ENCODE results near the gene VSTM4. TPM values are rescaled to one million over a fixed set of nuclear protein-coding genes. Genes with fewer than 3 reads are reported as not detected.

VSTM4 gene
- total and polyA plus RNA-seq, 3 donors from 2014 or later, result 25.6 to 35.8 (median 26.0) TPM

DNA sequence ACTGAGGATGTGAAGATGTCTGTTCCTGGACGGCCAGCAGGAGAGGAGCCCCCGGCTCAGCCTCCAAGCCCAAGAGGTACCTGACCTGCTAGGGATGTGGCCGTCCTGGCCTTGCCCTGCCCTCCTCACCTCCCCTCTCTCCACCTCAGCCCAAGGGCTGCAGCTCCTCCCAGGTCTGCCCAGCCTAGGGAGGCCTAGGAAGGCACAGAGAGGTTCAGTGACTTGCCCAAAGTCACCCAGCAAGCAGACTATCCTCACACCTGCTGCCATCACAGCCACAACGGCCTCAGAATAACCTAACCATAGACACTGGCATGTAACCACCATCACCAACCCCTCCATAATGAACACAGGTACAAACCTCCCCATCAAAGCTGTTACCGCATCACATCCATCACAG lies 137.0 kb downstream of the VSTM4 start:
- H3K4me1 ChIP-seq, result peaks cover 5% of the 10 kb centered on the region
- 82 to 94% methylated on average over 5 of the region's 5 CpGs for WGBS, 2 donors
- H3K36me3 ChIP-seq (ENCODE audit: low read depth, missing control alignments), result no peaks in the 10 kb centered on the region
- H3K9me3 ChIP-seq, result no peaks in the 10 kb centered on the region
- no peak overlapping the region for H3K4me3 ChIP-seq
- TF ChIP-seq, protein P1, sequence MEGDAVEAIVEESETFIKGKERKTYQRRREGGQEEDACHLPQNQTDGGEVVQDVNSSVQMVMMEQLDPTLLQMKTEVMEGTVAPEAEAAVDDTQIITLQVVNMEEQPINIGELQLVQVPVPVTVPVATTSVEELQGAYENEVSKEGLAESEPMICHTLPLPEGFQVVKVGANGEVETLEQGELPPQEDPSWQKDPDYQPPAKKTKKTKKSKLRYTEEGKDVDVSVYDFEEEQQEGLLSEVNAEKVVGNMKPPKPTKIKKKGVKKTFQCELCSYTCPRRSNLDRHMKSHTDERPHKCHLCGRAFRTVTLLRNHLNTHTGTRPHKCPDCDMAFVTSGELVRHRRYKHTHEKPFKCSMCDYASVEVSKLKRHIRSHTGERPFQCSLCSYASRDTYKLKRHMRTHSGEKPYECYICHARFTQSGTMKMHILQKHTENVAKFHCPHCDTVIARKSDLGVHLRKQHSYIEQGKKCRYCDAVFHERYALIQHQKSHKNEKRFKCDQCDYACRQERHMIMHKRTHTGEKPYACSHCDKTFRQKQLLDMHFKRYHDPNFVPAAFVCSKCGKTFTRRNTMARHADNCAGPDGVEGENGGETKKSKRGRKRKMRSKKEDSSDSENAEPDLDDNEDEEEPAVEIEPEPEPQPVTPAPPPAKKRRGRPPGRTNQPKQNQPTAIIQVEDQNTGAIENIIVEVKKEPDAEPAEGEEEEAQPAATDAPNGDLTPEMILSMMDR (IDR thresholded peaks at IDR 0.05), result no peak
- TF ChIP-seq POLR2A (IDR thresholded peaks at IDR 0.05), result no peak
- no peaks in the 10 kb centered on the region for H3K27me3 ChIP-seq
- intact Hi-C loops (cut with DNase I; ENCODE audit: low total_unique reads), result no loop called here
- DNase-seq, result no peak
- H3K27ac ChIP-seq, result no peak overlapping the region

DNA sequence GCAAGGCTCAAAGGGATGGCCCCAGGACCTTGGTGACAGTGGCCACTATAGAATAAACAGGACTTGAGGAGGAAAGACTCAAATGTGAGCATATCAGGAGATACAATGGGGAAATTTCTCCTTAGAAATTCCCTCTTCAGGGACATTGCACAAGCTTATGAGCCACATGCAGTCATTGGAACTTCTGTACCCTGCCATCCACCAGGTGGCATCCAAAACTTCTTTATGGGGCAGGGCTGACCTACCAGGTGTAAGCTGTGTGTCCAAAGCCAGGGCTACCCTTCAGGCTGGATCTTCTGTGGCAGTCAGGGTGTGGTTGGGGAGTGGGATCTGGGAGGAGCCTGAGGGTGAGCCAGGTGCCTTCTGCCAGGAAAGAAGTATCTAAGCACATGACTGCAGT lies 139.1 kb downstream of the VSTM4 start:
- intact Hi-C loops (cut with DNase I; ENCODE audit: low total_unique reads), result no loop called here

DNA sequence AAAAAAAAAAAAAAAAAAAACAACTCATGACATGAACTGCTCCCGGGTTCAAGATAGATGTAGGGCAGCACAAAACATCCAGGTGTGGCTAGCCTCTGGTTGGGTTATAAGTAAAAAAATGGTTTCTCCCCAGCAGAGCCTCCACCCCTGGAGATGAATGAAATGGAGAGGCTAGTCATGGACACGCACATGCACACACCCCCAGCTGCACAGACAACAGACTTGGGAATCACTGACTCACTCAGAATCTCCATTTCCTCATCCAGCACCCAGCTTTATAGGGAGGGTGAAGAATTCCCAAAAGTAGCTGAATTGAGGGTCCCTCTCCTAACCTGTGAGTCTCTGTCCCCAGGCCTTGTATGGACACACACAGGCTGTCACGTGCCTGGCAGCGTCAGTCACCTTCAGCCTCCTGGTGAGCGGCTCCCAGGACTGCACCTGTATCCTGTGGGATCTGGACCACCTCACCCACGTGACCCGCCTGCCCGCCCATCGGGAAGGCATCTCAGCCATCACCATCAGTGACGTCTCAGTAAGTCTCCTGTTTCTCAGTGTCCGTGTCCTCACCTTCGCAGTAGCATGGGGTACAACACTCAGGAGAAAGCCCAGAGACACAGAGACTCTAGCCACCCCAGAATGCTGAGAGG lies 140.7 kb downstream of the VSTM4 start:
- H3K27me3 ChIP-seq, result no peaks in the 10 kb centered on the region
- DNase-seq, result no peak
- no peak for TF ChIP-seq POLR2A (IDR thresholded peaks at IDR 0.05)
- TF ChIP-seq, protein P1 (IDR thresholded peaks at IDR 0.05), result no peak
- no peak overlapping the region for H3K27ac ChIP-seq
- H3K4me1 ChIP-seq, result no peaks in the 10 kb centered on the region
- intact Hi-C loops (cut with DNase I; ENCODE audit: low total_unique reads), result no loop called here
- no peaks in the 10 kb centered on the region for H3K9me3 ChIP-seq
- H3K4me3 ChIP-seq, result no peak overlapping the region
- 90 to 95% methylated on average over 10 to 12 of the region's 12 CpGs for WGBS, 2 donors
- no peaks in the 10 kb centered on the region for H3K36me3 ChIP-seq (ENCODE audit: low read depth, missing control alignments)

More for the DNA sequence above, 139.1 kb downstream of the VSTM4 start:
- no peaks in the 10 kb centered on the region for H3K27me3 ChIP-seq
- no peaks in the 10 kb centered on the region for H3K9me3 ChIP-seq
- TF ChIP-seq, protein P1 (IDR thresholded peaks at IDR 0.05), result peak in 2 of 3 experiments; percentile 20 to 48
- TF ChIP-seq POLR2A (IDR thresholded peaks at IDR 0.05), result no peak
- H3K4me3 ChIP-seq, result no peak overlapping the region
- peak; percentile 64 for DNase-seq
- H3K4me1 ChIP-seq, result peaks cover under 1% of the 10 kb centered on the region
- H3K36me3 ChIP-seq (ENCODE audit: low read depth, missing control alignments), result no peaks in the 10 kb centered on the region
- H3K27ac ChIP-seq, result no peak overlapping the region

DNA sequence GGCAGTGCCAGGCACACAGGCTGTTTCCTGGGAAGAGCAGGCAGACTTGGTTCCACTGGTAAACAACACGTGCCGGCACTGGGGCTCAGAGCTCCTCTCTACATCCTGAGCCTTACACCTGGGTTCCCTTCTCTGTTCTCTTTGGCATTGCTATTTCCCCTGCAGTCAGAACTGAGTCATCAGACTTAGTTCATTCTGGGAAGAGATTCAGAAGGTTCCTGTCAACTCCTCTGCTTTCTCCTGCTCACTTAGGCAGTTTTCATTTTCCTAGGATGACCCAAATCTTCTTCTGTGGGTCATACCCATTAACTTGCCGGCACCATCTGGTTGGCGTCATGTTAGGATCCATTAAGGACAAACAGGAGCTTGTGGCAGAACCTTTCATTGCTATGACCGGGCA lies 142.3 kb downstream of the VSTM4 start:
- intact Hi-C loops (cut with DNase I; ENCODE audit: low total_unique reads), result no loop called here
- Histone ChIP-seq H3K4me1 (no peaks in the 10 kb centered on the region), H3K27ac (no peak overlapping the region), H3K4me3 (no peak overlapping the region), H3K36me3 (ENCODE audit: low read depth, missing control alignments) (no peaks in the 10 kb centered on the region), H3K9me3 (no peaks in the 10 kb centered on the region), H3K27me3 (no peaks in the 10 kb centered on the region)
- no peak for TF ChIP-seq POLR2A (IDR thresholded peaks at IDR 0.05)
- TF ChIP-seq, protein P1 (IDR thresholded peaks at IDR 0.05), result no peak
- WGBS, 2 donors, result 89 to 97% methylated on average over 5 of the region's 5 CpGs
- DNase-seq, result no peak

DNA sequence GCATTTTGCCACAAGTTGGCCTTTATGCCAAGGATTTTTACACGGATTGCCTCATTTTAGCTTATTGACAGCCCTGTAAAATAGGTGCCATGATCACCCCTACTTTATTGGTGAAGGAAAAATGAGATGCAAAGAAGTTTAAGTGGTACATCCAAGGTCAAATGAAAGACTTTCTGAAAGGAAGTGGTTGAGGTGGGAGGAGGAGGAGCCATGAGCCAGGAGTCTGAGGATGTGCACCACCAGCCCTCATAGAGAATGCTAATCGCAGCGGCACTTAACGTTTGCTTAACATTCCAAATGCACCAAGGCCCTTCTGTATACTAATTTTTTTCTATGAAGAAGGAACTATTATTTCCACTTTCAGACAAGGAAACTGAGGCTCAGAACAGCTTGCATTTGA lies 144.7 kb downstream of the VSTM4 start:
- Histone ChIP-seq H3K36me3 (ENCODE audit: low read depth, missing control alignments) (no peaks in the 10 kb centered on the region), H3K9me3 (no peaks in the 10 kb centered on the region), H3K27ac (no peak overlapping the region), H3K4me1 (peaks cover 5% of the 10 kb centered on the region), H3K4me3 (no peak overlapping the region), H3K27me3 (no peaks in the 10 kb centered on the region)
- TF ChIP-seq, protein P1 (IDR thresholded peaks at IDR 0.05), result no peak
- no peak for TF ChIP-seq POLR2A (IDR thresholded peaks at IDR 0.05)
- no peak for DNase-seq
- 87 to 90% methylated on average over 4 of the region's 4 CpGs for WGBS, 2 donors
- intact Hi-C loops (cut with DNase I; ENCODE audit: low total_unique reads), result no loop called here

Data from testis (tissue), 3 donors.